Stomach (tissue), 4 donors: ENCODE results near the gene NUDT16L1.

Experiments
- EP300 ChIP-seq: sonication (generic); formaldehyde crosslinking; IDR thresholded peaks from one replicate; pipeline ENCODE4 v1.6.1; 2017; ENCODE audit warnings: antibody characterized with exemption
- POLR2A ChIP-seq, 4 donors: fragments of 450-650 bp; IDR thresholded peaks; one replicate each; pipeline ENCODE4 v1.6.1; 2016; ENCODE audit warnings: antibody characterized with exemption in 4 of 4, control low read depth in 2 of 4, mild to moderate bottlenecking in 1 of 4, moderate library complexity in 1 of 4
- POLR2AphosphoS5 ChIP-seq, 3 donors: sonication (generic); formaldehyde crosslinking; IDR thresholded peaks; one replicate each; pipeline ENCODE4 v1.6.1; 2016; ENCODE audit warnings: antibody characterized with exemption in 3 of 3
- TF ChIP-seq, protein P1 (sequence below), 7 experiments: fragments of 450-650 bp in 4 of 7; fragments of 200-600 bp in 3 of 7; sonication (generic) in 3 of 7; IDR thresholded peaks; one replicate each; pipeline ENCODE4 v1.5.1; 2016 to 2019; ENCODE audit warnings: antibody characterized with exemption in 7 of 7, control low read depth in 2 of 7, mild to moderate bottlenecking in 1 of 7

DNA sequence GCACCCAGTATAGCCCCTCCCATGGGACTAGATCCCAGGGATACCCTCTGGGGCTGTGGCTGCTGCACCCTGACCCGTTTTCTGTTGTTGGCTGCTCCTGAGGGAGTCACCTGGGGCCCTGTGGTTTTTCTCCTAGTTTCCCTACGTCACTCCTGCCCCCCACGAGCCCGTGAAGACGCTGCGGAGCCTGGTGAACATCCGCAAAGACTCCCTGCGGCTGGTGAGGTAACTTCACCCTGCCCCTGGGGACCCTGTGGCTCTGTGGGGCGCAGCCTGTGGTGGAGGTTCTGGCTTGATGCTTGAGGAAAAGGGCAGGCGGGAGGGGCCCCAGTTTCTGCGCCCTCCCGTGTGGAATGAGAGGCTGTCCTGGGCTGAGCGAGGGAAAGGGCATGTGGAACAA, 41.5 kb upstream of the NUDT16L1 start:
- TF ChIP-seq EP300 = no peak
- TF ChIP-seq, protein P1, sequence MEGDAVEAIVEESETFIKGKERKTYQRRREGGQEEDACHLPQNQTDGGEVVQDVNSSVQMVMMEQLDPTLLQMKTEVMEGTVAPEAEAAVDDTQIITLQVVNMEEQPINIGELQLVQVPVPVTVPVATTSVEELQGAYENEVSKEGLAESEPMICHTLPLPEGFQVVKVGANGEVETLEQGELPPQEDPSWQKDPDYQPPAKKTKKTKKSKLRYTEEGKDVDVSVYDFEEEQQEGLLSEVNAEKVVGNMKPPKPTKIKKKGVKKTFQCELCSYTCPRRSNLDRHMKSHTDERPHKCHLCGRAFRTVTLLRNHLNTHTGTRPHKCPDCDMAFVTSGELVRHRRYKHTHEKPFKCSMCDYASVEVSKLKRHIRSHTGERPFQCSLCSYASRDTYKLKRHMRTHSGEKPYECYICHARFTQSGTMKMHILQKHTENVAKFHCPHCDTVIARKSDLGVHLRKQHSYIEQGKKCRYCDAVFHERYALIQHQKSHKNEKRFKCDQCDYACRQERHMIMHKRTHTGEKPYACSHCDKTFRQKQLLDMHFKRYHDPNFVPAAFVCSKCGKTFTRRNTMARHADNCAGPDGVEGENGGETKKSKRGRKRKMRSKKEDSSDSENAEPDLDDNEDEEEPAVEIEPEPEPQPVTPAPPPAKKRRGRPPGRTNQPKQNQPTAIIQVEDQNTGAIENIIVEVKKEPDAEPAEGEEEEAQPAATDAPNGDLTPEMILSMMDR (IDR thresholded peaks at IDR 0.05) = no peak
- TF ChIP-seq POLR2A (IDR thresholded peaks at IDR 0.05) = no peak
- TF ChIP-seq POLR2AphosphoS5 (IDR thresholded peaks at IDR 0.05) = no peak
